Stomach (tissue), 9 donors: ENCODE measurements around the gene CAMK2A. TPM values are rescaled to one million over a fixed set of nuclear protein-coding genes. Genes with fewer than 3 reads are reported as not detected.

ENCODE experiments used
- DNase-seq, 2 donors: peaks; one replicate each; pipeline versions ENCODE4 v3.0.0 to v3.0.0-alpha.2; 2013 to 2019
- H3K27ac ChIP-seq, 5 donors: fragments of 200-600 bp in 4 of 5; sonication (generic) in 4 of 5; one replicate each; pipeline ENCODE4 v1.5.1; 2013 to 2019; ENCODE audit warnings: mild to moderate bottlenecking in 1 of 5, moderate library complexity in 1 of 5
- H3K27me3 ChIP-seq, 3 donors: fragments of 200-600 bp; sonication (generic); one replicate each; pipeline ENCODE4 v1.5.1; 2017 to 2019; ENCODE audit warnings: mixed run types in 1 of 3
- H3K36me3 ChIP-seq, 4 donors: fragments of 200-600 bp; sonication (generic); 1 replicate in 3 of 4; 2 replicates in 1 of 4; pipeline ENCODE4 v1.5.1; 2016 to 2019
- H3K4me1 ChIP-seq, 4 donors: fragments of 200-600 bp; sonication (generic); one replicate each; pipeline ENCODE4 v1.5.1; 2016 to 2019
- H3K4me3 ChIP-seq, 4 donors: fragments of 200-600 bp; sonication (generic) in 3 of 4; one replicate each; pipeline ENCODE4 v1.5.1; 2016 to 2019; ENCODE audit warnings: mild to moderate bottlenecking in 1 of 4
- H3K9me3 ChIP-seq, 4 donors: fragments of 200-600 bp; sonication (generic); one replicate each; pipeline ENCODE4 v1.5.1; 2016 to 2019
- EP300 ChIP-seq: sonication (generic); formaldehyde crosslinking; IDR thresholded peaks from one replicate; pipeline ENCODE4 v1.6.1; 2017; ENCODE audit warnings: antibody characterized with exemption
- POLR2A ChIP-seq, 4 donors: fragments of 450-650 bp; IDR thresholded peaks; one replicate each; pipeline ENCODE4 v1.6.1; 2016; ENCODE audit warnings: antibody characterized with exemption in 4 of 4, control low read depth in 2 of 4, mild to moderate bottlenecking in 1 of 4, moderate library complexity in 1 of 4
- POLR2AphosphoS5 ChIP-seq, 3 donors: sonication (generic); formaldehyde crosslinking; IDR thresholded peaks; one replicate each; pipeline ENCODE4 v1.6.1; 2016; ENCODE audit warnings: antibody characterized with exemption in 3 of 3
- WGBS, 5 donors: extraction: QIAGEN DNeasy Blood & Tissue Kit in 3 of 5; methylation state at CpG; one replicate each; pipeline versions ENCODE4 v1.1.5 to v1.1.7; 2013 to 2018; 5-methylcytosine and 5-hydroxymethylcytosine counted together
- intact Hi-C: fragments of 100-400 bp; cut with DNase I; formaldehyde crosslinking; loops from one replicate; pipeline ENCODE4 v1.15.1; 2023; ENCODE audit warnings: low total_unique reads
- polyA plus RNA-seq, 3 donors: library from polyadenylated mRNA; stranded (reverse); fragments of 200-250 nt; gene quantifications; one replicate each; pipeline ENCODE4 v1.2.3, GENCODE V29; 2013
- total RNA-seq, 5 donors: library from RNA; depleted of rRNA; stranded (reverse); fragments of >200 nt; gene quantifications; one replicate each; pipeline versions ENCODE4 v1.1.0 to v1.2.3, GENCODE V29; 2014 to 2016
- TF ChIP-seq, protein P1 (sequence below), 7 experiments: fragments of 450-650 bp in 4 of 7; fragments of 200-600 bp in 3 of 7; sonication (generic) in 3 of 7; IDR thresholded peaks; one replicate each; pipeline ENCODE4 v1.5.1; 2016 to 2019; ENCODE audit warnings: antibody characterized with exemption in 7 of 7, control low read depth in 2 of 7, mild to moderate bottlenecking in 1 of 7
- donor health status: healthy with polysubstance abuse.
- donor health status: Bipolar disorder and iron deficiency.
- donor health status: healthy.

CAMK2A gene
- total and polyA plus RNA-seq, 8 donors: 0.06 to 18.3 (median 0.63) TPM; not detected in 2

- no peaks in the 10 kb centered on the region for H3K27me3 ChIP-seq
- H3K9me3 ChIP-seq: no peaks in the 10 kb centered on the region
- TF ChIP-seq EP300 (no peak), POLR2AphosphoS5 (IDR thresholded peaks at IDR 0.05) (no peak), POLR2A (IDR thresholded peaks at IDR 0.05) (no peak)
- TF ChIP-seq, protein P1, sequence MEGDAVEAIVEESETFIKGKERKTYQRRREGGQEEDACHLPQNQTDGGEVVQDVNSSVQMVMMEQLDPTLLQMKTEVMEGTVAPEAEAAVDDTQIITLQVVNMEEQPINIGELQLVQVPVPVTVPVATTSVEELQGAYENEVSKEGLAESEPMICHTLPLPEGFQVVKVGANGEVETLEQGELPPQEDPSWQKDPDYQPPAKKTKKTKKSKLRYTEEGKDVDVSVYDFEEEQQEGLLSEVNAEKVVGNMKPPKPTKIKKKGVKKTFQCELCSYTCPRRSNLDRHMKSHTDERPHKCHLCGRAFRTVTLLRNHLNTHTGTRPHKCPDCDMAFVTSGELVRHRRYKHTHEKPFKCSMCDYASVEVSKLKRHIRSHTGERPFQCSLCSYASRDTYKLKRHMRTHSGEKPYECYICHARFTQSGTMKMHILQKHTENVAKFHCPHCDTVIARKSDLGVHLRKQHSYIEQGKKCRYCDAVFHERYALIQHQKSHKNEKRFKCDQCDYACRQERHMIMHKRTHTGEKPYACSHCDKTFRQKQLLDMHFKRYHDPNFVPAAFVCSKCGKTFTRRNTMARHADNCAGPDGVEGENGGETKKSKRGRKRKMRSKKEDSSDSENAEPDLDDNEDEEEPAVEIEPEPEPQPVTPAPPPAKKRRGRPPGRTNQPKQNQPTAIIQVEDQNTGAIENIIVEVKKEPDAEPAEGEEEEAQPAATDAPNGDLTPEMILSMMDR (IDR thresholded peaks at IDR 0.05): no peak
- no peaks in the 10 kb centered on the region for H3K36me3 ChIP-seq
- intact Hi-C loops: no loop called here
- peaks cover 0 to 5% (median 0%) of the 10 kb centered on the region in 4 donors for H3K4me1 ChIP-seq
- no peak overlapping the region for H3K27ac ChIP-seq
- H3K4me3 ChIP-seq: no peak overlapping the region
- WGBS, 5 donors: 88 to 94% (median 92%) methylated on average over 6 of the region's 6 CpGs
- DNase-seq: no peak
These were observed 22.9 kb upstream of the CAMK2A start for GRCh38 chr5:150312518-150312917.

DNA sequence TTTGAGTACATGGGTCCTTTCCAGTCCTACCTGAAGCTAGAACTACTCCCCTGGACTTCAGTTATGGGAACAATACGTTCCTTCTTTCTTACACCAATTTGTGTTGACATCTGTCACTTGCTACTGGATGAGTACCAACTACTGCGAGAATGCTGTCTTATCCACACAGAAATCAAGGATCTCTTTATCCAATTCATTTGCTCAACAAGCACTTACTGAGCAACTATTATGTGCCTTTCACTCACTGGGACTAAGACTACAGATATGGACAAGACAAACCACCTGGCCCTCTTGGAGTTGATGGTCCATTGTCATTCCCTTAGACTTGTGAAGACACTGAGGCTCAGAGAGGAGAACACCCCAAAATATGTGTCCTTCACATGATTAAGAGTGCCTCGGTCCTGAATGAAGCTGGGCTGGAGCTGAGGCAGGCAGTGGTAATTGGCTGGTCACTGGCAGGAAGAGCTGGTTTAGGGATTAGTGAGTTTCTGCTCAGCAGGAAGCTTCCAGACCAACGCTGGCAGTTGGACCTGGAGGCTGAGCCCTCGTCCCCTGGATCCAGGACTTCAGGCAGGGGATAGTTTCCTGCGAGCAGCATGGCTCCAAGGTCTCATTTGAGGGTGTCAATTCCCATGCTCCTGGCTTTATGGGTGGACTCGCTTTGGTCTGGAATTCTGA lies 21.6 kb upstream of the CAMK2A start:
- WGBS, 5 donors: 77 to 85% (median 79%) methylated on average over 6 to 7 of the region's 7 CpGs
- no peaks in the 10 kb centered on the region for H3K36me3 ChIP-seq
- no peak overlapping the region for H3K27ac ChIP-seq
- no peaks in the 10 kb centered on the region for H3K27me3 ChIP-seq
- TF ChIP-seq POLR2A (IDR thresholded peaks at IDR 0.05) (no peak), POLR2AphosphoS5 (IDR thresholded peaks at IDR 0.05) (no peak), EP300 (no peak)
- TF ChIP-seq, protein P1 (IDR thresholded peaks at IDR 0.05): no peak
- no peak for DNase-seq
- H3K4me3 ChIP-seq: no peak overlapping the region
- no peaks in the 10 kb centered on the region for H3K9me3 ChIP-seq
- H3K4me1 ChIP-seq: peaks cover 0 to 5% (median 0%) of the 10 kb centered on the region in 4 donors
- intact Hi-C loops: no loop called here

DNA sequence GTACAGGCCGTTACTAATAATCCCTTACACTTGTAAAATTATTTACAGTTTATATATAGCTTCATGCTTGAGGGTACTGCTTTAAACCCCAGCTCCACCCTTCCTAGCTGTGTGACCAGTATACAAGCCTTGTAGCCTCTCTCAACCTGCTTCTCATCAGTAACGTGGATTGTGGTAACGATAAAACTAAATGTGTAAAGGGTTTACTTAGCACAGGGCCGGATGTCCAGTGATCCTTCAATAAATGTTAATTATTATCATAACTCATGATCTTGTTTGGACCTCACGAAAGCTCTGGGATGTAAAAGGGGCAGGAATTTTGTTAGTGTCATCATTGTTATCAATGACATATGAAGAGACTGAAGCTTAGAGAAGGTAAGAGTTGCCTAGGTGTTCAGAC lies 20.7 kb upstream of the CAMK2A start:
- DNase-seq: no peak
- H3K27ac ChIP-seq: no peak overlapping the region
- TF ChIP-seq, protein P1 (IDR thresholded peaks at IDR 0.05): no peak
- H3K36me3 ChIP-seq: no peaks in the 10 kb centered on the region
- 83 to 86% (median 84%) methylated on average over 5 of the region's 5 CpGs for WGBS, 5 donors
- peaks cover 0 to 13% (median 0%) of the 10 kb centered on the region in 4 donors for H3K4me1 ChIP-seq
- no peak overlapping the region for H3K4me3 ChIP-seq
- H3K27me3 ChIP-seq: no peaks in the 10 kb centered on the region
- no peaks in the 10 kb centered on the region for H3K9me3 ChIP-seq
- intact Hi-C loops: no loop called here

- intact Hi-C loops: no loop called here
- Histone ChIP-seq H3K36me3 (no peaks in the 10 kb centered on the region), H3K27ac (no peak overlapping the region), H3K4me3 (no peak overlapping the region), H3K4me1 (peaks cover 0 to 17% (median 0%) of the 10 kb centered on the region in 4 donors), H3K9me3 (no peaks in the 10 kb centered on the region), H3K27me3 (no peaks in the 10 kb centered on the region)
- WGBS, 5 donors: 82 to 100% (median 91%) methylated on average over 1 of the region's 1 CpG
- DNase-seq: no peak
- TF ChIP-seq POLR2A (IDR thresholded peaks at IDR 0.05): no peak
- TF ChIP-seq EP300: no peak
- TF ChIP-seq, protein P1 (IDR thresholded peaks at IDR 0.05): no peak
These were observed 20.3 kb upstream of the CAMK2A start for GRCh38 chr5:150309886-150310239.
